Measurements from ENCODE around the gene SWSAP1.

GRCh38 chr19:11356074-11356397 is 18.4 kb upstream of the SWSAP1 start:
- TF ChIP-seq POLR2A (IDR thresholded peaks at IDR 0.05; ENCODE audit: low read length) = no peak
- no peak for TF ChIP-seq GATA1 (IDR thresholded peaks at IDR 0.05; ENCODE audit: low read depth, low read length)
